NOMO-1 treated with dmso at 0.1 percent for 144 hours (cell line): ENCODE data around the gene ARHGEF25.
"Not testable (repeated sequence)": the region's sequence is repeated elsewhere in the genome, so short reads cannot be mapped to it uniquely, and the experiment has no call there.

Experiments
- DNase-seq: peaks from one replicate; lab custom pipeline; 2025; ENCODE audit not compliant: unreplicated experiment; lab: John Stamatoyannopoulos, UW

The ARHGEF25 gene

GRCh38 chr12:57585156-57585555, 26.1 kb upstream of the ARHGEF25 start:
- no peak for DNase-seq

GRCh38 chr12:57586128-57586527, 25.1 kb upstream of the ARHGEF25 start:
- no peak for DNase-seq

DNA sequence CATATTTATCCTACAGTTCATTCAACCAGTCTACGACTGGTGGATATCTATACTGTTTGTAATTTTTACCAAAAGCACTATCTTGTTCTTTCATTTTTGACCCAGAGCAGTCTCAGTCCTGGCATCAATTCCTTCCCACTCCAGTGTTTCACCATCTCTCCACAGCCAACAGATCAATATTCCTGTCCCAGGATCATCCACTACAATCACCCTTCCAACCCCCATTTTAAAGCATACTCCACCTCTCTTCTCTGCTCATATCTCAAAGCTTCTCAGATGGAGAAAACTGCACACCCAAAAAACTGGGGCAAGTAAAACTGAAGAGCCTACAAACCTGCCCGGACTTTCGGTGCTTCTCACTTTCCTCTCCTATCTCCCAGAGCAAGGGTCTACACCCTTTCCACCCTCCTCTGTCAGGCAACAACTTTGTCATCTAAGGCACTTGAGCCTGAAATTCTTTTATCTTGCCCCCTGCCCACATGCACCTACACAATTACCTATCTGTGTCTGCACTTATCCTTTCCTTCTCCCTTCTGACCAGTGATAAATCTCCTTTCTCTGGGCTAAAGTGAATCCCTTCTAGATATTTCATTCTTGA, 24.3 kb upstream of the ARHGEF25 start:
- DNase-seq, result no peak

DNA sequence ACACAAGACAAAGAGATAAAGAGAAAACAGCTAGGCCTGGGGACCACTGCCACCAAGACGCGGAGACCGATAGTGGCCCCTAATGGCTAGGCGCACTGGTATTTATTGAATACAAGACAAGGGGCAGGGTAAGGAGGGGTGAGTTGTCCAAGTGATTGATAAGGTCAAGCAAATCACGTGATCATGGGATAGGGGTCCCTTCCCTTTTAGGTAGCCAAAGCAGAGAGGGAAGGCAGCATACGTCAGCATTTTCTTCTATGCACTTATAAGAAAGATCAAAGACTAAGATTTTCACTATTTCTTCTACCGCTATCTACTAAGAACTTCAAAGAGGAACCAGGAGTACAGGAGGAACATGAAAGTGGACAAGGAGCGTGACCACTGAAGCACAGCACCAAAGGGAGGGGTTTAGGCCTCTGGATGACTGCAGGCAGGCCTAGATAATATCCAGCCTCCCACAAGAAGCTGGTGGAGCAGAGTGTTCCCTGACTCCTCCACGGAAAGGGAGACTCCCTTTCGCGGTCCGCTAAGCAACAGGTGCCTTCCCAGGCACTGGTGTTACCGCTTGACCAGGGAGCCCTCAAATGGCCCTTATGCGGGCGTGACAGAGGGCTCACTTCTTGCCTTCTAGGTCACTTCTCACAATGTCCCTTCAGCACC, 22.2 kb upstream of the ARHGEF25 start:
- DNase-seq, result not testable (repeated sequence)

GRCh38 chr12:57590479-57590863, 20.8 kb upstream of the ARHGEF25 start:
- no peak for DNase-seq

GRCh38 chr12:57590864-57591781, 20.1 kb upstream of the ARHGEF25 start, which contains the start of gene PIP4K2C:
TSS of gene PIP4K2C (plus strand) at chr12:57591192. CDS start at chr12:57591290, 98 bp downstream.
- peak; percentile 63 for DNase-seq

DNA sequence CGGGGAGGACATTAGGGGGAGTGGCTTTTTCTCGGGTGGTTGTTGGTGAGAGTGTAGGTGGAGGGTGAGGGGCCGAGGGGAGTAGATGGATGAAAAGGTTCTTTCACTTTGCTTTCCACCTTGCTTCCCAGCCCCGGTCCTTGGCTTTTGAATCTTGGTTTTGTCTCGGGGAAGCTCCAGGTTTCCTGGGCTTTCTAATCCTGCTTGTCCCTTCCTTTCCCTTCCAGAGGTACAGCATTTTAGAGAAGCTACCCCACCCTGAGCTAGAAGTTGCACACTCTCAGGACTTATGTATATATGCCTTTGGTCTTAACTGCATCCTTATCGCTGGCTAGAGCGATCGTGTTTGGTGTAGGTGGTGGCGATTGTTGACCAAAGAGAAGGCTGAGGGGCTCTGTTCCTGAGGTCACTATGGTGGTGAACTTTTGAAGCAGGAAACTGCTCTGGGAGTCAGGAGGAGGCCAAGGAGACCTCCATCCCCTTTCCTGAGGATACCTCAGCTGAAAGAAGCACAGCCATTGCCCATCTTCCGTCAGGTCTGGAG, 19.4 kb upstream of the ARHGEF25 start:
- DNase-seq, result no peak

DNA sequence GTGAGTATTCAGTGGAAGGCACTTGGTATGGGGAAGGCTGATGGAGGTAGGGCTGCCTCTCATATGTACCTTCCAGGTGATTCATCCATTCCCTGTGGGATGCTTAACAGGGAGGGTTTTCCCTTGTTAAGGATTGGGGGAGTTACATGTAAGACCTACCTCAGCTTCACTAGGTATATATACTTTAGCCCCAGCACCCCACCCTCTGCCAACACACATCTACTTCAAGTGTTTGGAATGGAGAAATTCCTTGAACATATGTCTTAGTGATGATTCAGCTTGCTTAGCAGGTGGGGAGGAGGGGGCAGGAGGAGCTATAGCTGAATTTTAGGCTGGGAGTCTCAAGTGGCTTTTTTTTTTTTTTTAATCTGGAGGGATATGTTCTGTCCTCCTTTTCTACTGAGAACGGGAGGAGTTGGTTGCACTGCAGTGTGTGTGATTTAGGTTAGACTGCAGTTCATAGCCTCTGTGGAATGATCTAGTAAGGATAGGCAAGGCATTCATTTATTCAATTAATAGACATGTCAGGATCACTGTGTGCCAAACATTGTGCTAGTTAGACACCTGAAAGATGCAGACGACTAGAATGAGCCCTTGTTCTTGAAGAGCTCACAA, 18.6 kb upstream of the ARHGEF25 start:
- no peak for DNase-seq

- no peak for DNase-seq
These were observed 18.0 kb upstream of the ARHGEF25 start for GRCh38 chr12:57593187-57593586.

DNA sequence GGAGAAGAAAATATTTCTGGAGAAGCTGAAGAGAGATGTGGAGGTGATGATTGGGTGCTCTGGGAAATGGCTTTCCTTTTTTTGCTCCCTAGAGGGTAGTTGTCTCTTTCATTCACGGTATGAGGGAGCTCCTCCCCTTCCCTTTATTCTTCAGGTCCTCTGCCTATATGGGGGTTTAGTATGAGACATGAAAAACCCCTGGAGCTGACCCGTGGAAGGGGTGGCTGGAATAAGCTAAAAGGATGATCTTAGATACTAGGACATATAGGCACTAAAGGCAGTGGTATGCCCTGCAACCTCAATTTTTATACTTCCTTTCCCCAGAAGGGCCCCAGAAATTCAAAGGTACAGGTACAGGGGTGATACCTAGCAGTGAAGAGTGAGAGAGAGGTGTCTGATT, 10.8 kb upstream of the ARHGEF25 start:
- no peak for DNase-seq

DNA sequence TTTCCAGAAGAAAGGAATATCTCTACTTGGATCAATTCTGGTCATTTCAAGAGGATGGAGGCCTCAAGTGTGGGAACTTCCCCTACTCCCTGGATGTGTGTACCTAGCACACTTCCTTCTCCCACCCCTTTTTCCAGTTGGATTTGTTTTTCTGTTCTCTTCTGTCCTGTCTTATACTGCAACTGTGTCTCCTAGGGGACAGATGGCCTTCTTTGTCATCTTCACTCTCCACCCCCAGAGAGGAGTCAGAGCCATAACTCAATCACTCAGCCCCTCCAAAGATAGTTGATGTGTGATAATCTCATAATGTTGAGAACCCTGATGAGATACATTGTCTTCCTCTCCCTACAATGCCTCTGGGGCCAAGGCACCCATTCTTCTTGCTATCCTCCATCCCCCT, 8.7 kb upstream of the ARHGEF25 start:
- DNase-seq, result no peak

DNA sequence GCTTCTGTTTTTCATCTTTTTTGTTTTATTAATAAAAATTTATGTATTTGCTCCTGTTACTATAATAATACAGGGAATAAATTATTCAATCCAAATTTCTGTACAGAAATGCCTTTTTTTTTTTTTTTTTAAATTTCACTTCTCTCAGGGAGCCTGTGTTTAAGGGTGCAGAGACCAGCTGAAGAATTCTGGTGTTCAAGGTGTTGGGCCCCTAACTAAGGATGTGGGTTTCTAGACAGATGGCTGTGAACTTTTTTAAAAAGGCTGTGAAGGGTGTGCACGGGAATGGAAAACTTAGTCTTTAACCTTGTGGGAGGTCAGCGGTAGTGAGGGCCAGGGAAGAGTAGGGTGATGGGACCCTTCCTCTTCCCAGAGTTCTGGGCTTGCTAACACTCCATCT, 7.9 kb upstream of the ARHGEF25 start:
- no peak for DNase-seq

DNA sequence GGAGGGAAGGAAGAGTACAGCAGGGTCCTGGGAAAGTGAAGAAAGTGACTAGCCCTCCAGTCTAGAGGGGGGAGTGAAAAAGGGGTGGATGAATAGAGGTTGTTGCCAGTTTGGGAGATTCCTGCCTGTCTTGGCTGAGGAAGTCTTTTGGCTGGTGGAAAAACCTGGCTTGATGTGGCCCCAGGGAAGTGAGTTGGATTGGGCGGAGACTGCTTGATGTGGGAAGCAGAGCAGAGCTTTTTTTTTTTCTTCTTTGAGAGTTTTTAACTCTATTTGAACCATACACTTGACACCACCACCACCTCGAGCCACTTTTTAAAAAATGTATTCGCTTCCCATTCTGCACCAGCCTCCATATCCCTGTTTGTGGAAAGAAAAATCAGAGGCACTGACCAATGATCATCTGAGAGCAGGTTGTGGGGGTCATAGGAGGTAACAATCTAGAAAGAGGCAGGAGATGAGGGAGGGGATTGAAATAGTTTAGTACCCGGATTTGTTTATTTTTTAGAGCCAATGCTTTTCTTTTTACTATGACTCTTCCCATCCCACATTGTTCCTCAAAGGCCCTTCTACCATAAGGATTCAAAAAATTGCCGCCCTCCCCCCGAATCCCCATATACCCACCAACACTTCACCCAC, 7.3 kb upstream of the ARHGEF25 start:
- no peak for DNase-seq

- DNase-seq, result no peak
These were observed 6.7 kb upstream of the ARHGEF25 start, which contains the start of gene DTX3 for GRCh38 chr12:57604454-57604991. TSS of gene DTX3 (plus strand) at chr12:57604824. CDS start at chr12:57606518, 1,694 bp downstream.

DNA sequence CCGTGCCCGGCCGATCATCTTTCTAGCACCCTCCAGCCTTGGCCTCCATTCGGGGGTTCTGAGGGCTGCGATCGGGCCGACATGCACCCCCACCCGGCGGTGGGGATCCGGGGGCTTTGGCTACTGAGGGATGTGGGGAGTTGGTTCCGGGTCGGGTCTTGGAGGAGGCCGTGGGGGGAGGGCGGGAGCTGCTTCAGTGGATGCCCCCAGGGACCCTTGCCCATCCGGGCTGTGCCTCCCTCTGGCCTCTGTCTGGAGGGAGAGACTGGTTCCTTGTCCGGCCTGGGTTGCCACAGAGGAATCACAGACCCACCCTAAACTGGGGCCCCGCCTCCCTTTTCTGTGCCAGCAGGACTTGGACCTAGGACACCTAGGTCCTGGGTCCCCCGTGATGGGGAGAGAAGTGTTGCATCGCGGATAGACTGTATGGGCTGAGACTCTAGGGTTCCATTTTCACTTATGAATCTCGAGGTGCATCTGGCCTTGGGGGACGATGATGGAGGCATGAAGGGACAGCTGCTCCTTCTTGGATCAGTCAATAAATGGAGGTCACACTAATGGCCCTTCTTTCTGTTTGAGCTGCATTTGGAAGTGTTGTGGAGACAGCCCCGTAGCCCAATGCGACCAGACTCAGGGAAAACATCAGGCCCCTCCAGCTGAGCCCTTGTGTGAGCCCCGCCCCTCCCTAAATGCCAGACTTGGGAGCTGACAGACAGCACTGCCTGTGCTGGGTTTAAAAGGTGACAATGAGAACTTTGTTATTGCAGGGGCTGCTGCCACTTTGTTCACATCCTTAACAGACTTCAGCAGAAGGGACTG, 6.0 kb upstream of the ARHGEF25 start:
- DNase-seq, result no peak

- no peak for DNase-seq
These were observed 5.4 kb upstream of the ARHGEF25 start for GRCh38 chr12:57605811-57606311.

DNA sequence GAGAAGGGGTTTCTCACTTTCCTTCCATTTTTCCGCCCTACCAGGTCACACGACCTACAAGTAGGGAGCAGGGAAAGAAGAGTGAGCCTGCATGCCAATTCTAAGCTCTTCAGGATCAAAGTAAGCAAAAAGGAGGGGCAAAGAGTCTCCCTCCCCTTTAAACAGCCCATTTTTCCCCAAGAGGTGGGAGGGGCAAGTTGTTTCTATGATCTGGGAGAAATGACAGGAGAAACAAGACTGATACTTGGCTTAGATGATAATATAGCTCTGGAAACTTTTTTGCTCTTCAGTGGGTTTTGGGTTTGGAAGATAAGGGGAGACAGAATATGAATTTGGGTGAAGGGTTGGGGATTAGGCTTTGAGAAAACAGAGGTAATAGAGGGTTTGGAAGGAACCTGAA, 4.8 kb upstream of the ARHGEF25 start:
- DNase-seq, result no peak

DNA sequence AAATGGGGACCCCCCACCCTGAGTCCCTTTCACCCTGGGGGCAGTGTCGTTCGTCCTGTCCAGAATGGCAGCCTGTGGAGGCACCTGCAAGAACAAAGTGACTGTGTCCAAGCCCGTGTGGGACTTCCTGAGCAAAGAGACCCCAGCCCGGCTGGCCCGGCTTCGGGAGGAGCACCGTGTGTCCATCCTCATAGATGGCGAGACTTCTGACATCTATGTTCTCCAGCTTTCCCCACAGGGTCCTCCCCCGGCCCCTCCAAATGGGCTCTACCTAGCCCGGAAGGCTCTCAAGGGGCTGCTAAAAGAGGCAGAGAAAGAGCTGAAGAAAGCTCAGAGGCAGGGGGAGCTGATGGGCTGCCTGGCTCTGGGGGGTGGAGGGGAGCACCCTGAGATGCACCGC, 4.4 kb upstream of the ARHGEF25 start:
- DNase-seq, result no peak

DNA sequence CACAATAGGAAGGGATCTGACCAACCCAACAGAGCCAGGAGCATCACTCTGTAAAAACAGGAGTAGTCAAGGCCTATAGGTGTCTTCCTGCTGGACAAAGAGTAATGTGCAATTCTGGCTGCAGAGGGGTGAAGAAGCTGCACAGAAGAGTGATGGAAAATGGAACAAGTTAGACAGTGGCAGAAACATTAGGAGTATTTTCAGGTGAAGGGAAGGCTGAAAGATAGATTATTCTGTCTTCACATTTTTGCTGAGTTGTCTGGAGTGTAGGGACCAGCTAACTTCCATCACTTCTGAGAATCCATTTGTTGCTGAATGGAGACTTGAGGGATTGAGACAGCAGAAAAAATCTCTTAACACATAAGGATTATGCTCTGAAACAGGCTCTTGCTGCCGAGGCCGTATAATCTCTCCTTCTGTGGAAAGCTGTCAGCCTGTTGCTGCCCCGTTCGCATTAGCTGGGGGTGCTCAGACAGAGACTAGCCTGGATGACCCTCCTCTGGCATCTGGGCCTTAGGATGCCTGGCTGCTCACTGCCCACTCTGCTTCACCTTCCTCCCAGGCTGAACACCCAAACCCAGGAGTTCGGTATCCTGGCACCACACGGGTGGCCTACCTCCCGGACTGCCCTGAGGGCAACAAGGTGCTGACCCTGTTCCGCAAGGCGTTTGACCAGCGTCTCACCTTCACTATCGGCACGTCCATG, 3.1 kb upstream of the ARHGEF25 start:
- no peak for DNase-seq
